Measurements from ENCODE around the gene CDH18. TPM values are rescaled to one million over a fixed set of nuclear protein-coding genes. Genes with fewer than 3 reads are reported as not detected.

The CDH18 gene
- total and polyA plus RNA-seq, 2 donors (not counting 3 experiments of a cell fraction or from before 2014, with no cell fraction given): 0.06 TPM; not detected in 1

GRCh38 chr5:19498852-19499251, 489.1 kb downstream of the CDH18 start:
- POLR2A ChIA-PET: no interaction called here
- CTCF ChIA-PET: no interaction called here
- Histone ChIP-seq H3K4me2 (ENCODE audit: insufficient read depth, low read length) (no peak overlapping the region), H3K79me2 (ENCODE audit: control insufficient read depth, insufficient read depth, low read length) (no peaks in the 10 kb centered on the region), H2AFZ (ENCODE audit: low read depth, low read length) (no peak overlapping the region), H4K20me1 (replicated peaks; ENCODE audit: control insufficient read depth, extremely low read depth, insufficient read depth, low read length) (no peaks in the 10 kb centered on the region), H3K27ac (ENCODE audit: insufficient read depth, low read depth, low read length) (no peak overlapping the region), H3K9ac (replicated peaks; ENCODE audit: extremely low read depth, insufficient read depth, low read length) (no peak overlapping the region), H3K4me1 (ENCODE audit: control insufficient read depth, extremely low read depth, insufficient read depth, low read length) (no peaks in the 10 kb centered on the region), H3K9me3 (replicated peaks; ENCODE audit: control insufficient read depth, insufficient read depth, low read length) (peaks cover 2% of the 10 kb centered on the region), H3K36me3 (ENCODE audit: control insufficient read depth in 2 of 2, extremely low read depth in 1 of 2, insufficient read depth in 2 of 2, low read length in 2 of 2) (no peaks in the 10 kb centered on the region), H3K4me3 (replicated peaks in 1 of 3; ENCODE audit: insufficient read depth in 1 of 3, low read depth in 1 of 3, low read length in 3 of 3) (no peak overlapping the region), H3K9me1 (replicated peaks; ENCODE audit: control insufficient read depth, extremely low read depth, insufficient read depth, low read length) (peaks cover 2% of the 10 kb centered on the region), H3K27me3 (ENCODE audit: control insufficient read depth in 2 of 2, insufficient read depth in 2 of 2, low read length in 2 of 2) (no peaks in the 10 kb centered on the region)
- no peak for DNase-seq (ENCODE audit: low read depth, low spot score)
- intact Hi-C loops (cut with micrococcal nuclease): no loop called here
- TF ChIP-seq EZH2 (IDR thresholded peaks at IDR 0.05; ENCODE audit: borderline replicate concordance, low read depth, low read length, severe bottlenecking) (no peak), CTCF (IDR thresholded peaks at IDR 0.05; ENCODE audit: extremely low read depth in 1 of 2, insufficient read depth in 1 of 2, low read depth in 1 of 2, low read length in 2 of 2) (no peak), JUN (IDR thresholded peaks at IDR 0.05; ENCODE audit: borderline replicate concordance, insufficient read depth, insufficient read length, low read depth) (no peak), MAX (IDR thresholded peaks at IDR 0.05; ENCODE audit: insufficient read depth, insufficient read length) (no peak), FOS (IDR thresholded peaks at IDR 0.05; ENCODE audit: borderline replicate concordance, insufficient read depth, low read length) (no peak)
- FAIRE-seq: no peak
- BruUV-seq (replicated peaks): no TSS peak
- dilution Hi-C loops (cut with MboI; ENCODE audit: extremely low pct_ligation_motif_present, low sequenced_read_pairs): no loop called here

Data from endothelial cell of umbilical vein (primary cell).